Esophagus squamous epithelium (tissue), 4 donors: ENCODE data around the gene IAH1.

Experiments
- POLR2A ChIP-seq, 4 donors: fragments of 450-650 bp; IDR thresholded peaks; one replicate each; pipeline ENCODE4 v1.6.1; 2017; ENCODE audit warnings: antibody characterized with exemption in 4 of 4, mild to moderate bottlenecking in 4 of 4, moderate library complexity in 3 of 4
- TF ChIP-seq, protein P1 (sequence below), 6 experiments: fragments of 450-650 bp in 4 of 6; fragments of 200-600 bp in 2 of 6; sonication (generic) in 2 of 6; IDR thresholded peaks; one replicate each; pipeline ENCODE4 v1.5.1; 2016 to 2019; ENCODE audit warnings: antibody characterized with exemption in 6 of 6, mild to moderate bottlenecking in 4 of 6, moderate library complexity in 4 of 6

- TF ChIP-seq, protein P1, sequence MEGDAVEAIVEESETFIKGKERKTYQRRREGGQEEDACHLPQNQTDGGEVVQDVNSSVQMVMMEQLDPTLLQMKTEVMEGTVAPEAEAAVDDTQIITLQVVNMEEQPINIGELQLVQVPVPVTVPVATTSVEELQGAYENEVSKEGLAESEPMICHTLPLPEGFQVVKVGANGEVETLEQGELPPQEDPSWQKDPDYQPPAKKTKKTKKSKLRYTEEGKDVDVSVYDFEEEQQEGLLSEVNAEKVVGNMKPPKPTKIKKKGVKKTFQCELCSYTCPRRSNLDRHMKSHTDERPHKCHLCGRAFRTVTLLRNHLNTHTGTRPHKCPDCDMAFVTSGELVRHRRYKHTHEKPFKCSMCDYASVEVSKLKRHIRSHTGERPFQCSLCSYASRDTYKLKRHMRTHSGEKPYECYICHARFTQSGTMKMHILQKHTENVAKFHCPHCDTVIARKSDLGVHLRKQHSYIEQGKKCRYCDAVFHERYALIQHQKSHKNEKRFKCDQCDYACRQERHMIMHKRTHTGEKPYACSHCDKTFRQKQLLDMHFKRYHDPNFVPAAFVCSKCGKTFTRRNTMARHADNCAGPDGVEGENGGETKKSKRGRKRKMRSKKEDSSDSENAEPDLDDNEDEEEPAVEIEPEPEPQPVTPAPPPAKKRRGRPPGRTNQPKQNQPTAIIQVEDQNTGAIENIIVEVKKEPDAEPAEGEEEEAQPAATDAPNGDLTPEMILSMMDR (IDR thresholded peaks at IDR 0.05) = peak in 1 of 6 experiments; percentile 6
- TF ChIP-seq POLR2A (IDR thresholded peaks at IDR 0.05) = peak in 2 of 4 donors; percentile 43 to 76
These were observed at the start of gene IAH1 for GRCh38 chr2:9474361-9475057.
